ENCODE measurements around the gene WFIKKN2. TPM values are rescaled to one million over a fixed set of nuclear protein-coding genes. Genes with fewer than 3 reads are reported as not detected.
A peak's percentile ranks its signal among the peaks of the same experiment; 100 is the strongest.

WFIKKN2 gene
- total and polyA plus RNA-seq, 2 of the 13 experiments (the other 11 are each of a cell fraction or from before 2014, with no cell fraction given) = not detected

DNA sequence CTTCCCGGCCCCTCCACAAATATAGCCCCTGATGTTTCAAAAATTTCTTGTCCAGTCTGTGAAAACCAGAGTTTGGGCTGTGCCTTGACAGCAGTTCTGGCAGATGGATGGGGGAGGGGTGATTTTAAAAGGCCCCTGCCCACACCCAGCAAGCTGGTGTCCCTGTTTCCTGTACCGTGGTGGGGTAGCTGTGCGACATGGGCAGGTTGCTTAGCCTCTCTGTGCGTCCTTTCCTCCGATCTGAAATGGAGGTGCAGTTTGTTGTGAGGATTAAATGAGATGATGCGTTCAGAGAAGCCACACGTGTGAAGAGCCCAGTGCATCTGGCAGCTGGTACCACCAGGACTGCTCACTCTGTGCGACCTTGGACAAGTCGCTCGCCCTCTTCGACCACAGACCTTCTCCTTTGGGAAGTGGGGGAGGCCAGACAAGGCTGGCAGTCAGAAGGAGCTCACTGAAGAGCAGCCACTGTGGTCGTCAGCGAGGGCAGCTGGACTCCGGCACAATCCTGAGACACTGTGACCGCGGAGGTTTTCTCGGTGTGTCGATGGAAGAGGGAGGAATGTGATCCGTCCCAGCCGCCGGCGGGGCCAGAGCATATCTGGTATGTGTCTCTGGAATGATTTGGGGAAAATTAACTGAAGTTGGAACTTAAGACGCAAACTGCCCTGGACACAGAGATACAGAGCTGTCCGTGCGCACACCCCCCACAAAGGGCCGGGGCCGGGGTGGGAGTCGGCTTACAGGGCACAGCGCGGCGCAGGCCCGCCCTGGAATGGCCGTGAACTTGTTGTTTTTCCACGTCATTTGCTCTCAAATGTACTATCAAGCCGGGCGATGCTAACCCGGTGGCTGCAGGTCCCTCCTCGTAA lies 721 bp upstream of the WFIKKN2 start:
- POLR2A ChIA-PET = no interaction called here
- intact Hi-C loops (cut with micrococcal nuclease; ENCODE audit: unreplicated experiment) = no loop called here

More for the DNA sequence above, 721 bp upstream of the WFIKKN2 start:
- FAIRE-seq (no peak), DNase-seq (ENCODE audit: low spot score) (no peak), ATAC-seq (no peak)
- Histone ChIP-seq H3K27ac (ENCODE audit: extremely low read length, insufficient read depth, low read length) (no peak overlapping the region), H3K9me3 (ENCODE audit: low read length) (no peaks in the 10 kb centered on the region), H3K36me3 (replicated peaks in 1 of 2; ENCODE audit: control insufficient read depth in 1 of 2, insufficient read depth in 2 of 2, low read length in 2 of 2) (no peaks in the 10 kb centered on the region), H3K79me2 (ENCODE audit: insufficient read depth, low read length) (no peaks in the 10 kb centered on the region), H3K4me3 (replicated peaks in 1 of 3; ENCODE audit: insufficient read depth in 1 of 3, low read depth in 2 of 3, low read length in 3 of 3) (no peak overlapping the region; a peak in 1 of 6 replicates), H3K9ac (ENCODE audit: insufficient read depth, low read depth, low read length) (no peak overlapping the region), H3K27me3 (ENCODE audit: control insufficient read depth in 1 of 2, insufficient read depth in 2 of 2, low read length in 2 of 2) (peaks cover 26 to 94% of the 10 kb centered on the region in 2 experiments), H3K4me1 (ENCODE audit: insufficient read depth, low read length) (peaks cover 45% of the 10 kb centered on the region), H2AFZ (ENCODE audit: low read length) (no peak overlapping the region), H4K20me1 (ENCODE audit: insufficient read depth, low read length) (no peaks in the 10 kb centered on the region), H3K4me2 (ENCODE audit: low read depth, low read length) (no peak overlapping the region)
- CTCF ChIA-PET (ENCODE audit: low intra/inter-chr PET ratio, low total read pairs) = no interaction called here
- 50% methylated on average over 32 of the region's 38 CpGs for WGBS (ENCODE audit: low lambda C conversion rate)
- no TSS peak for BruUV-seq (replicated peaks)
- in situ Hi-C loops (cut with HindIII; ENCODE audit: extremely low pct_ligation_motif_present, low pct_unique_long_range_greater_than_20kb) = no loop called here
- TF ChIP-seq PLRG1 (conservative IDR thresholded peaks at IDR 0.05) (no peak), SP5 (CRISPR knock-in tag; IDR thresholded peaks at IDR 0.05; ENCODE audit: borderline replicate concordance, low read depth) (no peak), ZSCAN25 (CRISPR knock-in tag; IDR thresholded peaks at IDR 0.05) (0 out of 2 replicates have a peak, but pooled peaks have one; percentile 26), ZNF768 (CRISPR knock-in tag; IDR thresholded peaks at IDR 0.05) (peak; percentile 96), HCFC1 (IDR thresholded peaks at IDR 0.05; ENCODE audit: low read depth, low read length) (no peak), ZBTB38 (CRISPR knock-in tag; IDR thresholded peaks at IDR 0.05) (0 out of 2 replicates have a peak, but pooled peaks have one; percentile 38)
- TF ChIP-seq, protein P1, sequence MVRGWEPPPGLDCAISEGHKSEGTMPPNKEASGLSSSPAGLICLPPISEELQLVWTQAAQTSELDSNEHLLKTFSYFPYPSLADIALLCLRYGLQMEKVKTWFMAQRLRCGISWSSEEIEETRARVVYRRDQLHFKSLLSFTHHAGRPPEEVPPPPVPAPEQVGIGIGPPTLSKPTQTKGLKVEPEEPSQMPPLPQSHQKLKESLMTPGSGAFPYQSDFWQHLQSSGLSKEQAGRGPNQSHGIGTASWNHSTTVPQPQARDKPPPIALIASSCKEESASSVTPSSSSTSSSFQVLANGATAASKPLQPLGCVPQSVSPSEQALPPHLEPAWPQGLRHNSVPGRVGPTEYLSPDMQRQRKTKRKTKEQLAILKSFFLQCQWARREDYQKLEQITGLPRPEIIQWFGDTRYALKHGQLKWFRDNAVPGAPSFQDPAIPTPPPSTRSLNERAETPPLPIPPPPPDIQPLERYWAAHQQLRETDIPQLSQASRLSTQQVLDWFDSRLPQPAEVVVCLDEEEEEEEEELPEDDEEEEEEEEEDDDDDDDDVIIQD (CRISPR knock-in tag; IDR thresholded peaks at IDR 0.05; ENCODE audit: low read depth) = no peak
- TF ChIP-seq, protein P2, sequence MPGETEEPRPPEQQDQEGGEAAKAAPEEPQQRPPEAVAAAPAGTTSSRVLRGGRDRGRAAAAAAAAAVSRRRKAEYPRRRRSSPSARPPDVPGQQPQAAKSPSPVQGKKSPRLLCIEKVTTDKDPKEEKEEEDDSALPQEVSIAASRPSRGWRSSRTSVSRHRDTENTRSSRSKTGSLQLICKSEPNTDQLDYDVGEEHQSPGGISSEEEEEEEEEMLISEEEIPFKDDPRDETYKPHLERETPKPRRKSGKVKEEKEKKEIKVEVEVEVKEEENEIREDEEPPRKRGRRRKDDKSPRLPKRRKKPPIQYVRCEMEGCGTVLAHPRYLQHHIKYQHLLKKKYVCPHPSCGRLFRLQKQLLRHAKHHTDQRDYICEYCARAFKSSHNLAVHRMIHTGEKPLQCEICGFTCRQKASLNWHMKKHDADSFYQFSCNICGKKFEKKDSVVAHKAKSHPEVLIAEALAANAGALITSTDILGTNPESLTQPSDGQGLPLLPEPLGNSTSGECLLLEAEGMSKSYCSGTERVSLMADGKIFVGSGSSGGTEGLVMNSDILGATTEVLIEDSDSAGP (CRISPR knock-in tag; IDR thresholded peaks at IDR 0.05; ENCODE audit: borderline replicate concordance) = peak; percentile 27; the same call in 1 of the 2 replicates
- TF ChIP-seq, protein P3, sequence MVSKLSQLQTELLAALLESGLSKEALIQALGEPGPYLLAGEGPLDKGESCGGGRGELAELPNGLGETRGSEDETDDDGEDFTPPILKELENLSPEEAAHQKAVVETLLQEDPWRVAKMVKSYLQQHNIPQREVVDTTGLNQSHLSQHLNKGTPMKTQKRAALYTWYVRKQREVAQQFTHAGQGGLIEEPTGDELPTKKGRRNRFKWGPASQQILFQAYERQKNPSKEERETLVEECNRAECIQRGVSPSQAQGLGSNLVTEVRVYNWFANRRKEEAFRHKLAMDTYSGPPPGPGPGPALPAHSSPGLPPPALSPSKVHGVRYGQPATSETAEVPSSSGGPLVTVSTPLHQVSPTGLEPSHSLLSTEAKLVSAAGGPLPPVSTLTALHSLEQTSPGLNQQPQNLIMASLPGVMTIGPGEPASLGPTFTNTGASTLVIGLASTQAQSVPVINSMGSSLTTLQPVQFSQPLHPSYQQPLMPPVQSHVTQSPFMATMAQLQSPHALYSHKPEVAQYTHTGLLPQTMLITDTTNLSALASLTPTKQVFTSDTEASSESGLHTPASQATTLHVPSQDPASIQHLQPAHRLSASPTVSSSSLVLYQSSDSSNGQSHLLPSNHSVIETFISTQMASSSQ (IDR thresholded peaks at IDR 0.05; ENCODE audit: low read depth) = no peak
- TF ChIP-seq, protein P3 (CRISPR knock-in tag; IDR thresholded peaks at IDR 0.05; ENCODE audit: borderline replicate concordance) = no peak
- TF ChIP-seq, protein P4, sequence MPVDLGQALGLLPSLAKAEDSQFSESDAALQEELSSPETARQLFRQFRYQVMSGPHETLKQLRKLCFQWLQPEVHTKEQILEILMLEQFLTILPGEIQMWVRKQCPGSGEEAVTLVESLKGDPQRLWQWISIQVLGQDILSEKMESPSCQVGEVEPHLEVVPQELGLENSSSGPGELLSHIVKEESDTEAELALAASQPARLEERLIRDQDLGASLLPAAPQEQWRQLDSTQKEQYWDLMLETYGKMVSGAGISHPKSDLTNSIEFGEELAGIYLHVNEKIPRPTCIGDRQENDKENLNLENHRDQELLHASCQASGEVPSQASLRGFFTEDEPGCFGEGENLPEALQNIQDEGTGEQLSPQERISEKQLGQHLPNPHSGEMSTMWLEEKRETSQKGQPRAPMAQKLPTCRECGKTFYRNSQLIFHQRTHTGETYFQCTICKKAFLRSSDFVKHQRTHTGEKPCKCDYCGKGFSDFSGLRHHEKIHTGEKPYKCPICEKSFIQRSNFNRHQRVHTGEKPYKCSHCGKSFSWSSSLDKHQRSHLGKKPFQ (CRISPR knock-in tag; IDR thresholded peaks at IDR 0.05; ENCODE audit: insufficient replicate concordance) = no peak
- TF ChIP-seq, protein P5, sequence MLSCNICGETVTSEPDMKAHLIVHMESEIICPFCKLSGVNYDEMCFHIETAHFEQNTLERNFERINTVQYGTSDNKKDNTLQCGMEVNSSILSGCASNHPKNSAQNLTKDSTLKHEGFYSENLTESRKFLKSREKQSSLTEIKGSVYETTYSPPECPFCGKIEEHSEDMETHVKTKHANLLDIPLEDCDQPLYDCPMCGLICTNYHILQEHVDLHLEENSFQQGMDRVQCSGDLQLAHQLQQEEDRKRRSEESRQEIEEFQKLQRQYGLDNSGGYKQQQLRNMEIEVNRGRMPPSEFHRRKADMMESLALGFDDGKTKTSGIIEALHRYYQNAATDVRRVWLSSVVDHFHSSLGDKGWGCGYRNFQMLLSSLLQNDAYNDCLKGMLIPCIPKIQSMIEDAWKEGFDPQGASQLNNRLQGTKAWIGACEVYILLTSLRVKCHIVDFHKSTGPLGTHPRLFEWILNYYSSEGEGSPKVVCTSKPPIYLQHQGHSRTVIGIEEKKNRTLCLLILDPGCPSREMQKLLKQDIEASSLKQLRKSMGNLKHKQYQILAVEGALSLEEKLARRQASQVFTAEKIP (CRISPR knock-in tag; IDR thresholded peaks at IDR 0.05; ENCODE audit: borderline replicate concordance) = no peak
